Stimulated activated effector memory CD8-positive, alpha-beta T cell treated with anti-CD3 and anti-CD28 coated beads, Interleukin-12 subunit alpha, Interleukin-12 subunit beta, amount 100 ng/mL, for 72 hours (primary cell): Measurements from ENCODE around the gene MYH14.
"Not testable (repeated sequence)": the region's sequence is repeated elsewhere in the genome, so short reads cannot be mapped to it uniquely, and the experiment has no call there.

Experiments used
- ATAC-seq: fragments of 150-1000 bp; cut with Tn5 transposase; 2 replicates; pipeline ENCODE4 v1.10.0; 2021
- DNase-seq, 2 donors: peaks; one replicate each; pipeline ENCODE4 v3.0.0; 2021 to 2022; ENCODE audit warnings: low spot score in 2 of 2
- H3K27ac Mint-ChIP-seq: one replicate; pipeline ENCODE4 v1.8.0; 2022; ENCODE audit warnings: mild to moderate bottlenecking, mixed read lengths
- H3K36me3 Mint-ChIP-seq: one replicate; pipeline ENCODE4 v1.8.0; 2022; ENCODE audit warnings: mild to moderate bottlenecking, mixed read lengths
- H3K4me1 Mint-ChIP-seq: one replicate; pipeline ENCODE4 v1.8.0; 2022; ENCODE audit warnings: mixed read lengths
- H3K4me3 Mint-ChIP-seq: one replicate; pipeline ENCODE4 v1.8.0; 2022; ENCODE audit warnings: mild to moderate bottlenecking, mixed read lengths
- H3K9me3 Mint-ChIP-seq: one replicate; pipeline ENCODE4 v1.8.0; 2022; ENCODE audit warnings: mixed read lengths

MYH14 gene

GRCh38 chr19:50329926-50330294, 126.5 kb downstream of the MYH14 start:
- H3K36me3 Mint-ChIP-seq: peaks cover 56% of the 10 kb centered on the region
- DNase-seq, ATAC-seq, H3K9me3 Mint-ChIP-seq: not testable (repeated sequence)
- H3K4me3 Mint-ChIP-seq: peak overlapping the region; percentile 83
- peak overlapping the region; percentile 55 for H3K27ac Mint-ChIP-seq
- H3K4me1 Mint-ChIP-seq: peaks cover 86% of the 10 kb centered on the region

- H3K4me1 Mint-ChIP-seq: peaks cover 88% of the 10 kb centered on the region
- peaks cover 5% of the 10 kb centered on the region for H3K9me3 Mint-ChIP-seq
- peak overlapping the region; percentile 55 for H3K27ac Mint-ChIP-seq
- DNase-seq (peak; percentile 63 to 87), ATAC-seq (peak; percentile 57)
- H3K36me3 Mint-ChIP-seq: peaks cover 61% of the 10 kb centered on the region
- H3K4me3 Mint-ChIP-seq: peak overlapping the region; percentile 83
Measured at GRCh38 chr19:50330365-50331078, 127.1 kb downstream of the MYH14 start.

GRCh38 chr19:50331221-50331993, 128.0 kb downstream of the MYH14 start:
- Mint-ChIP-seq H3K27ac (peak overlapping the region; percentile 26), H3K4me3 (peak overlapping the region; percentile 83), H3K36me3 (peaks cover 62% of the 10 kb centered on the region), H3K4me1 (peaks cover 85% of the 10 kb centered on the region), H3K9me3 (peaks cover 5% of the 10 kb centered on the region)
- no peak for DNase-seq
- no peak for ATAC-seq

- Mint-ChIP-seq H3K27ac (peak overlapping the region; percentile 26), H3K36me3 (peaks cover 57% of the 10 kb centered on the region), H3K4me1 (peaks cover 80% of the 10 kb centered on the region), H3K4me3 (peak overlapping the region; percentile 83), H3K9me3 (peaks cover 5% of the 10 kb centered on the region)
- ATAC-seq: no peak
- no peak for DNase-seq
Measured at GRCh38 chr19:50331994-50332243, 128.5 kb downstream of the MYH14 start.

GRCh38 chr19:50332244-50333038, 129.0 kb downstream of the MYH14 start:
- no peak for ATAC-seq
- Mint-ChIP-seq H3K9me3 (peaks cover 5% of the 10 kb centered on the region), H3K27ac (peak overlapping the region; percentile 94), H3K4me1 (peaks cover 74% of the 10 kb centered on the region), H3K36me3 (peaks cover 52% of the 10 kb centered on the region), H3K4me3 (peak overlapping the region; percentile 83)
- no peak for DNase-seq

GRCh38 chr19:50333235-50333736, 129.9 kb downstream of the MYH14 start:
- ATAC-seq: peak; percentile 77
- Mint-ChIP-seq H3K4me3 (peak overlapping the region; percentile 83), H3K27ac (peak overlapping the region; percentile 94), H3K9me3 (peaks cover 5% of the 10 kb centered on the region), H3K4me1 (peaks cover 69% of the 10 kb centered on the region), H3K36me3 (peaks cover 47% of the 10 kb centered on the region)
- peak; percentile 76 to 94 for DNase-seq

- H3K9me3 Mint-ChIP-seq: peaks cover 5% of the 10 kb centered on the region
- H3K4me3 Mint-ChIP-seq: peak overlapping the region; percentile 83
- H3K27ac Mint-ChIP-seq: peak overlapping the region; percentile 94
- H3K36me3 Mint-ChIP-seq: peaks cover 47% of the 10 kb centered on the region
- H3K4me1 Mint-ChIP-seq: peaks cover 69% of the 10 kb centered on the region
- DNase-seq (peak in 1 of 2 donors; percentile 88), ATAC-seq (peak; percentile 40)
Measured at GRCh38 chr19:50333737-50334617, 130.6 kb downstream of the MYH14 start.

GRCh38 chr19:50334741-50335421, 131.5 kb downstream of the MYH14 start:
- DNase-seq (no peak), ATAC-seq (no peak)
- Mint-ChIP-seq H3K27ac (peak overlapping the region; percentile 94), H3K9me3 (no peaks in the 10 kb centered on the region), H3K4me3 (peak overlapping the region; percentile 83), H3K36me3 (peaks cover 42% of the 10 kb centered on the region), H3K4me1 (peaks cover 61% of the 10 kb centered on the region)

GRCh38 chr19:50337031-50337430, 133.6 kb downstream of the MYH14 start:
- not testable (repeated sequence) for DNase-seq, H3K9me3 Mint-ChIP-seq, H3K27ac Mint-ChIP-seq, H3K4me3 Mint-ChIP-seq, ATAC-seq
- peaks cover 33% of the 10 kb centered on the region for H3K36me3 Mint-ChIP-seq
- H3K4me1 Mint-ChIP-seq: peaks cover 39% of the 10 kb centered on the region

GRCh38 chr19:50340331-50340730, 136.9 kb downstream of the MYH14 start:
- peaks cover 7% of the 10 kb centered on the region for H3K9me3 Mint-ChIP-seq
- H3K4me1 Mint-ChIP-seq: peaks cover 13% of the 10 kb centered on the region
- ATAC-seq (no peak), DNase-seq (no peak)
- H3K27ac Mint-ChIP-seq: no peak overlapping the region
- no peak overlapping the region for H3K4me3 Mint-ChIP-seq
- peaks cover 6% of the 10 kb centered on the region for H3K36me3 Mint-ChIP-seq

GRCh38 chr19:50341091-50341564, 137.7 kb downstream of the MYH14 start:
- Mint-ChIP-seq H3K9me3 (peaks cover 7% of the 10 kb centered on the region), H3K27ac (no peak overlapping the region), H3K36me3 (no peaks in the 10 kb centered on the region), H3K4me1 (peaks cover 6% of the 10 kb centered on the region), H3K4me3 (no peak overlapping the region)
- DNase-seq (no peak), ATAC-seq (peak; percentile 71)

GRCh38 chr19:50344661-50345318, 141.4 kb downstream of the MYH14 start:
- ATAC-seq: no peak
- DNase-seq: no peak
- no peak overlapping the region for H3K27ac Mint-ChIP-seq
- no peaks in the 10 kb centered on the region for H3K36me3 Mint-ChIP-seq
- H3K4me1 Mint-ChIP-seq: peaks cover 17% of the 10 kb centered on the region
- peaks cover 7% of the 10 kb centered on the region for H3K9me3 Mint-ChIP-seq
- H3K4me3 Mint-ChIP-seq: peak overlapping the region; percentile 20

GRCh38 chr19:50347089-50347581, 143.7 kb downstream of the MYH14 start:
- H3K36me3 Mint-ChIP-seq, DNase-seq: not testable (repeated sequence)

More at GRCh38 chr19:50347089-50347581, 143.7 kb downstream of the MYH14 start:
- H3K4me1 Mint-ChIP-seq: peaks cover 17% of the 10 kb centered on the region
- H3K4me3 Mint-ChIP-seq: peak overlapping the region; percentile 19
- H3K9me3 Mint-ChIP-seq: not testable (repeated sequence)
- peak overlapping the region; percentile 21 for H3K27ac Mint-ChIP-seq
- peak; percentile 83 for ATAC-seq
